GM04503 (cell line): ENCODE data around the gene PRMT1.

Experiments used
- DNase-seq: peaks from one replicate; pipeline ENCODE4 v3.0.0-alpha.2; 2012; ENCODE audit warnings: low read depth

The PRMT1 gene

DNA sequence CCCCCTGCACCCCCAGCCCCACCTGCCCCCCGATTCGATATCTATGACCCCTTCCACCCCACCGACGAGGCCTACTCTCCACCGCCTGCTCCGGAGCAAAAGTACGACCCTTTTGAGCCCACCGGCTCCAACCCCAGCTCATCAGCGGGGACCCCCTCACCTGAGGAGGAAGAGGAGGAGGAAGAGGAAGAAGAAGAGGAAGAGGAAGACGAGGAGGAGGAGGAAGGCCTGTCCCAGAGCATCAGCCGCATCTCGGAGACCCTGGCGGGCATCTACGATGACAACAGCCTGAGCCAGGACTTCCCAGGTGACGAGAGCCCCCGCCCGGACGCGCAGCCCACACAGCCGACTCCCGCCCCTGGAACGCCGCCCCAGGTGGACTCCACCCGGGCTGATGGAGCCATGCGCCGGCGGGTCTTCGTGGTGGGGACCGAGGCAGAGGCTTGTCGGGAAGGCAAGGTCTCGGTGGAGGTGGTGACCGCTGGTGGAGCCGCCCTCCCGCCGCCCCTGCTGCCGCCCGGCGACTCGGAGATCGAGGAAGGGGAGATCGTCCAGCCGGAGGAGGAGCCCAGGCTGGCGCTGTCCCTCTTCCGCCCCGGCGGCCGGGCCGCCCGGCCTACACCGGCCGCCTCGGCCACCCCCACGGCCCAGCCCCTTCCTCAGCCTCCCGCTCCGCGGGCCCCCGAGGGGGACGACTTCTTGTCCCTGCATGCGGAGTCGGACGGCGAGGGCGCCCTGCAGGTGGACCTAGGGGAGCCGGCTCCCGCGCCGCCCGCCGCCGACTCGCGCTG lies 25.8 kb upstream of the PRMT1 start:
- no peak for DNase-seq

DNA sequence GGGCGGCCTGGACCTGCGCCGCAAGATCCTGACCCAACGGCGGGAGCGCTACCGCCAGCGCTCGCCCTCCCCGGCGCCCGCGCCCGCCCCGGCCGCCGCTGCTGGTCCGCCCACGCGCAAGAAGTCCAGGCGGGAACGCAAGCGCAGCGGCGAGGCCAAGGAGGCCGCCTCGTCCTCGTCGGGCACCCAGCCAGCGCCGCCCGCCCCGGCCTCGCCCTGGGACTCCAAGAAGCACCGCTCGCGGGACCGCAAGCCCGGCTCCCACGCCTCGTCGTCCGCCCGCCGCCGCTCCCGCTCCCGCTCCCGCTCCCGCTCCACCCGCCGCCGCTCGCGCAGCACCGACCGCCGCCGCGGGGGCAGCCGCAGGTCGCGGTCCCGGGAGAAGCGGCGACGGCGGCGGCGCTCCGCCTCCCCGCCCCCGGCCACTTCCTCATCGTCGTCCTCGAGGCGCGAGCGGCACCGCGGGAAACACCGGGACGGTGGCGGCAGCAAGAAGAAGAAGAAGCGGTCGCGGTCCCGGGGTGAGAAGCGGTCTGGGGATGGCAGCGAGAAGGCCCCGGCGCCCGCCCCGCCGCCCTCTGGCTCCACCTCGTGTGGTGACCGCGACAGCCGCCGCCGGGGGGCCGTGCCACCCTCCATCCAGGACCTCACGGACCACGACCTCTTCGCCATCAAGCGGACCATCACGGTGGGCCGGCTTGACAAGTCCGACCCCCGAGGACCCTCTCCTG lies 25.1 kb upstream of the PRMT1 start:
- DNase-seq: no peak

DNA sequence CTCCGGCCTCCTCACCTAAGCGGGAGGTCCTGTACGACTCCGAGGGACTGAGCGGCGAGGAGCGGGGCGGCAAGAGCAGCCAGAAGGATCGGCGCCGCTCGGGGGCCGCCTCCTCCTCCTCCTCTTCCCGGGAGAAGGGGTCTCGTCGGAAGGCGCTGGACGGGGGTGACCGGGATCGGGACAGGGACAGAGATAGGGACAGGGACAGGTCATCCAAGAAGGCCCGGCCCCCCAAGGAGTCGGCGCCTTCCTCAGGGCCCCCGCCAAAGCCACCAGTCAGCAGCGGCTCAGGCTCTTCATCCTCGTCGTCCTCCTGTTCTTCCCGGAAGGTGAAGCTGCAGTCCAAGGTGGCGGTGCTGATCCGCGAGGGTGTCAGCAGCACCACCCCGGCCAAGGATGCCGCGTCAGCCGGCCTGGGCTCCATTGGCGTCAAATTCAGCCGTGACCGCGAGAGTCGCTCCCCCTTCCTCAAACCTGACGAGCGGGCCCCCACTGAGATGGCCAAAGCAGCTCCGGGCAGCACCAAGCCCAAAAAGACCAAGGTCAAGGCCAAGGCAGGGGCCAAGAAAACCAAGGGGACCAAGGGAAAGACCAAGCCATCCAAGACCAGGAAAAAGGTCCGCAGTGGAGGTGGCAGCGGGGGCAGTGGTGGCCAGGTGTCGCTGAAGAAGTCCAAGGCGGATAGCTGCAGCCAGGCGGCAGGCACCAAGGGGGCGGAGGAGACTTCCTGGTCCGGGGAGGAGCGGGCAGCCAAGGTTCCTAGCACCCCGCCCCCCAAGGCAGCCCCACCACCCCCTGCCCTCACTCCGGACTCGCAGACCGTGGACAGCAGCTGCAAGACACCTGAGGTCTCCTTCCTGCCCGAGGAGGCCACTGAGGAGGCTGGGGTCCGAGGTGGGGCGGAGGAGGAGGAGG lies 24.3 kb upstream of the PRMT1 start:
- DNase-seq: no peak

DNA sequence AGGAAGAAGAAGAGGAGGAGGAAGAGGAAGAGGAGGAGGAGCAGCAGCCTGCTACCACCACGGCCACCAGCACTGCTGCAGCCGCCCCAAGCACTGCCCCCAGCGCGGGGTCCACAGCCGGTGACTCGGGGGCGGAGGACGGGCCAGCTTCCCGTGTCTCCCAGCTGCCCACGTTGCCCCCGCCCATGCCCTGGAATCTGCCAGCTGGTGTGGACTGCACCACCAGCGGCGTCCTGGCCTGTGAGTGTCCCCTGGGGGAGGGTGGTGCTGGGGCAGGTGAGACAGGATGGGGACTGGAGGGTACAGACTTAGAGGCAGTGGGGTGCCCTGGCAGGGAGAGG lies 23.6 kb upstream of the PRMT1 start:
- no peak for DNase-seq

DNA sequence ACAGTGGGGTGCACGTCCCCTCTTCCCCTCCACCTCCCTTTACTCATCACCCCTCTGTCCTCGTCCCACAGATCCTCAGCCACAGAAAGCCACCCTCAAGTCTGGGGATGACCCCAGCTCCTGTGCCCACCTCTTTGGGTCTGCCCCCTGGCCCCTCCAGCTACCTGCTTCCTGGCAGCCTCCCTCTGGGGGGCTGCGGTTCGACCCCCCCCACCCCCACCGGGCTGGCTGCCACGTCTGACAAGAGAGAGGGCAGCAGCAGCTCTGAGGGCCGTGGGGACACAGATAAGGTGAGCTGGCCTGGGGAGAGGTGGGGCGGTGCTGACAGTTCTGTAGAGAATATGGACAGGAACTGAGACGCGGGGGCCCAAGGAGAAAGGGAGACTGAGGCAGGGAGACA lies 22.5 kb upstream of the PRMT1 start:
- no peak for DNase-seq

DNA sequence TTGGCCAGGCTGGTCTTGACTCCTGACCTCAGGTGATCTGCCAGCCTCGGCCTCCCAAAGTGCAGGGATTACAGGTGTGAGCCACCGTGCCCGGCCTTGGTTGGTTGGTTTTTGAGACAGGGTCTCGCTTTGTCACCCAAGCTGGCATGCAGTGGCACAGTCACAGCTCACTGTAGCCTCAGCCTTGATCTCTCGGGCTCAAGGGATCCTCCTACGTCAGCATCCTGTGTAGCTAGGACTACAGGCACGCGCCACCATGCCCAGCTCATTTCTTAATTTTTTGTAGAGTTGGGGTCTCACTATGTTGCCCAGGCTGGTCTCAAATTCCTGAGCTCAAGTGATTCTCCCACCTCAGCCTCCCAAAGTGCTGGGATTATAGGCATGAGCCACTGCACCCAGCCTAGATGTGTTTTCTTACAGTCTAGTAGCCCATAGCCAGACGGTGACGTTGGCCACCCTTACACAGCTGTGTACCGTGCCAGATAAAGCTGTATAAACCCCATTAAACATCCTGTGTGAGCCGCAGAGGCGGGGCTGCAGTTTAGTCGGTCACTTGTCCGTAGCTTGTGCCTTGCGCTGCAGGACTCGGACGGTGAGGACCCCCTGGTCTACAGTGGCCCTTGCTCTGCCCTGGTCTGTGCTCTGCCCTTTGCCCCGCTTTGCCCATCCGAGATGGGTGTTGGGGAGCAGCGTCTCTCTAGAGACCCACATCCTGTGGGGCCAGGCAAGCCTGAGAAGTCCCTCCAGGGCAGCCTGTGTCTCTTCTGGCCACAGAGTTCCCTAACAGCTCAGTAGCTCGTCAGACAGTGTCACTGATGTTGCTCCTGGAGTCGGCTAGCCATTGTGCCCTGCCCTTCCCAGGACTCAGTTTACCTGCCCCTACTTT lies 21.3 kb upstream of the PRMT1 start:
- no peak for DNase-seq

DNA sequence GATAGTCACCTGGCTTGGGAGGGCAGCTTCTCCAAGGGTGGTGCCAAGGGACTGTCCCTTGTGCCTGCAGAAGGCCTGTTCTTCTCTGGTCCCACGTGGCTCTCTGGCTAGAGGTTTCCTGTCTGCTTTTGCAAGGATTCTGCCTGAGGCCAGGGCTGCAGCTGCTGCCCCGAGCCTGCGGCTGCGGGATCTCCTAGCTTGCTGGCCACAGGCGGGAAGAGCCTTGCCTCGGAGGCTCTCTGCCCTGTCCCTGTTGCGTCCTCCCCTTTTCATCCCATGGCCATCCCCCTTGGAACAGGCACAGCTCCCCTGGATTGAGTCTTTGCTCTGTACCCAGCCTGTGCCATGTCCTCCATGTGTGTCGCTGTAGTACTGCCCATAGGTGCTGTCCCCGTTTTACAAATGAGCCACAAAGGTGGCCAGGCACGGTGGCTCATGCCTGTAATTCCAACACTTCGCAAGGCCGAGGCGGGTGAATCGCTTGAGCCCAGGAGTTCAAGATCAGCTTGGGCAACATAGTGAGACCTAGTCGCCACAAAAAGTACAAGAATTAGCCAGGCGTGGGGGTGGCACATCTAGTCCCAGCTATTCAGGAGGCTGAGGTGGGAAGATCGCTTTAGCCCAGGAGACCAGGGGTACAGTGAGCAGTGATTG lies 20.5 kb upstream of the PRMT1 start:
- DNase-seq: no peak

DNA sequence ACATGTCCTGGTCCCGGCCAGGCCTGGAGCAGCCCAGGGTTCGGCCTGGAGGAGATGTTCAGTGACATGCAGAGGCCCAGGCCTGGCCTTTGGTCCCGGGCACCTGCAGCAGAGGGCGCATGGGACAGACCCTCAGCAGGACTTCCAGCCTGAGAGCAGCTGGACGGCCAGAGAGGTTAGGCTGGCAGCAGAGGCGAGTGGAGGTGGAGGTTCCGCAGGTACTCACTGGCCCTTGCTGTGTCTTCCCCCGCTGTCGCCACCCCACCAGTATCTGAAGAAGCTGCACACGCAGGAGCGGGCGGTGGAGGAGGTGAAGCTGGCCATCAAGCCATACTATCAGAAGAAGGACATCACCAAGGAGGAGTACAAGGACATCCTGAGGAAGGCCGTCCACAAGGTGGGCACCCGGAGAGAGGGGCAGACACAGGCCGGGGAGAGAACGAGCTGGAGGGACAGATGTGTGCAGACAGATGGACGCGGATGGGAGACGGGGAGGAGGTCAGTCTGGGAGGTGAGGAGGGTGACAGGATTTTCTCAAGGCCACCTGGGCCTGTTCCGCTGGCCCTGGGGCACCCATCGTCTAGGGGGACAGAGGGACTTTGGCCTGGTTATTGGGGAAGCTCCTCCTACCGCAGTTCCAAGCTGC lies 19.5 kb upstream of the PRMT1 start:
- no peak for DNase-seq

DNA sequence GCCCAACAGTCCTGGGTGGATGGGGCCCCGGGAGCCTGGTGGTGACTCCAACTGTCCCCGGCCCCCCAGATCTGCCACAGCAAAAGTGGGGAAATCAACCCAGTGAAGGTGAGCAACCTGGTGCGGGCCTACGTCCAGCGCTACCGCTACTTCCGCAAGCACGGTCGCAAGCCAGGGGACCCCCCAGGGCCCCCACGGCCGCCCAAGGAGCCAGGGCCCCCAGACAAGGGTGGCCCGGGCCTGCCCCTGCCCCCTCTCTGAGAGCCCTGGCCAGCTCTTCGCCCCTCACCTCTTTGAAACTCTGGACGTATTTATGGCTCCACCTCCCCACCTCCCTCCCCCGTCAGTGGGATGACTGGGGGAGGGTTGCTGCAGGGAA lies 18.9 kb upstream of the PRMT1 start:
- DNase-seq: no peak

DNA sequence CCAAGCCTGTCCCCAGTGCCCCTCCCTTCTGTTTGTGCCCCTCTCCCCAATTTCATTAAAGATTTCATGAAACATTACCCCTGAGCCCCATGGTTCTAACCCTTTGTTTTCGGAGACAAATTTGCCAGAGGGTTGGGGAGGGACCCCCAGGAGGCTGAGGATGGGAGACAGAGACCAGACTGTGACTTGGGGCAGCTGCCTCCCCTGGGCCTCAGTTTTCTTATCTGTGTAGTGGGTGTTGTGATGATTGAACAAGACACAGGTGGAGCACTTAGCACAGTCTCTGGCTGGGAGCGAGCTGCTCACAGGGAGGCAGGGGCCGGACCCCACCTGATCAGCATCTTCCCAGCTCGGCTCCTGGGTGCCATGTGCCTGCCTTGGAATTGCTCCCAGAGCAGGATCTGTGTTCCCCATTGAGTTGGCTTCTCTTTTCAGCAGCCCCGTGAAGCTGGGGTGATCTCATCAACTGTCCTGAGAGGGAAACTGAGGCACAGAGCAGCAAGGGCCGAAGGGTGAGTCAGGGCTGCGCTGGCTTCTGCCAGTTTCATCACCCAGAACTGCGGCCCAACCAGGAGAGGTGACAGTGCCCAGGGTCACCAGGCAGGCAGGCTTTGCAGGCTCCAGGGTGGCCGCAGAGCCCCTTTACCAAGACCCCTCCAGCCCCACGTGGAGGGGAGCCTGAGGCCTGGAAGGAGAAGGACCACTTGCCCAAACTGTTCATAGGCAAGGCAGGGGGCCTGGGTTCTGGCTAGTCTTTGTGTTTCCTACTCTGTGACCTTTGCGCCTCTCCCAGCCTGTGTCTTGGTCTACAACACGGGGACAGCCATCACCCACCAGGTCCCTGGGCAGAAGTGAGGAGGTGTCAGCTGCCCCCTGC lies 18.3 kb upstream of the PRMT1 start:
- no peak for DNase-seq

DNA sequence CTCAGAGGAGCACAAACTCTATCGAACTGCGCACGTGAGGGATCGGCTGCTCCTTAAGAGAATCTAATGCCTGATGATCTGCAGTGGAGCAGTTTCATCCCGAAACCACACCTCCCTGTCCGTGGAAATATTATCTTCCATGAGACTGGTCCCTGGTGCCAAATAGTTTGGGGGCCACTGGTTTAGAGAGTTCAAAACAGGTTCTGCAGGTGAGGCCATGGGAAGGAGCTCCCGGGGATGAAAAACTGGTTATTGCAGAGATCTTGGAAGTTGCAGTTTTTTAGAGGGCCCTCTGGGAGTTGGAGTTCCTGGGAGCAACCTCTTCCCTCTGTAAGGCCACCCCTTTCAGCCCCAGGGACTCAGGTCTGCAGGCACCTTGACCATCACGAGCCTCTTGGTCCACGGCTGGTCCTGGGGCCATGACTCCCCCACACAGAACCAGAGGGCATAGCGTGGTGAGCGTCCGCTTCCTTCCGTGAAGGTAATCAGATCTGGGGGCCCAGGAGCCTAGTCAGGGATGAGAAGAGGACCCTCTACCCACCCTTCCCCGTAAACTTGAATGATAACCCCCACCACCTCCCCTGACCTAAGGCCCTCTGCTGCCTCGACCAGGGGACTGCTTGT lies 16.6 kb upstream of the PRMT1 start:
- no peak for DNase-seq

DNA sequence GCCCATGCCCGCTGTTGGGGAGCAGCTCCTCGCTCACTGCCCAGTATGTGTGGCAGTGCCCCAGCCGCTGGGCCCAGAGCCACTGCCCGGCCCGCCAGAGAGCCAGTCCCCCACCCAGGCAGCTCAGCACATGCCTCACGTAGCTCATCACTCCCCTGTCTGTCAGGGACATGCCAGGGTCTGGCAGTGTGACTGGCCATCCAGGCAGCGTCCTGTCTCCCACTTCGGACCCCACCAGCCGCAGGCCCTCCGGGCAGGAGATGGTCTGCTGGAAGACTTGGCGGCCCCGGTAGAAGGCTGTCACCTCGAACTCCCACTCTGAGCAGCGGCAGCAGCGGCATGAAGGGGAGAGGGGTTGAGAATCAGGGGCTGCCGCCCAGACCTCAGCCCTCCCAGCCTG lies 15.1 kb upstream of the PRMT1 start:
- no peak for DNase-seq

DNA sequence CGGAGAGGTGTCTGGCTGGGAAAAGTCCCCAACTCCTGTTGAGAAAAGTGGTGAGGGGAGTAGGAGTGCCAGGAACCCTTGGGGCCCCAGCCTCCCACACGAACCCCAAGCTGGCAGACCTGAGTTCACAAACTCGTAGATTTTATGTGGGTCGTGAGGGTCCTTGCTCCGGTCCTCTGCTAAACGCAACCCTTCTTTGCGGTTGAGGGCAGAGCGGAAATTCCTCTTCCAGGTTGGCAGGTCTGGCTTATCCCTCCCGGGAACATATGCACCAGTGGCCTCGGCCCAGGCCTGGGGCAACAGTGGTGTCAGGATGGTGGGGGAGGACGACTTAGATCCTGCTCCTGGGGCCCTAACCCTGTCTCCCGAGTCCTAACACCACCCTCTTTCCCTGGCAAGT lies 13.8 kb upstream of the PRMT1 start:
- DNase-seq: no peak

DNA sequence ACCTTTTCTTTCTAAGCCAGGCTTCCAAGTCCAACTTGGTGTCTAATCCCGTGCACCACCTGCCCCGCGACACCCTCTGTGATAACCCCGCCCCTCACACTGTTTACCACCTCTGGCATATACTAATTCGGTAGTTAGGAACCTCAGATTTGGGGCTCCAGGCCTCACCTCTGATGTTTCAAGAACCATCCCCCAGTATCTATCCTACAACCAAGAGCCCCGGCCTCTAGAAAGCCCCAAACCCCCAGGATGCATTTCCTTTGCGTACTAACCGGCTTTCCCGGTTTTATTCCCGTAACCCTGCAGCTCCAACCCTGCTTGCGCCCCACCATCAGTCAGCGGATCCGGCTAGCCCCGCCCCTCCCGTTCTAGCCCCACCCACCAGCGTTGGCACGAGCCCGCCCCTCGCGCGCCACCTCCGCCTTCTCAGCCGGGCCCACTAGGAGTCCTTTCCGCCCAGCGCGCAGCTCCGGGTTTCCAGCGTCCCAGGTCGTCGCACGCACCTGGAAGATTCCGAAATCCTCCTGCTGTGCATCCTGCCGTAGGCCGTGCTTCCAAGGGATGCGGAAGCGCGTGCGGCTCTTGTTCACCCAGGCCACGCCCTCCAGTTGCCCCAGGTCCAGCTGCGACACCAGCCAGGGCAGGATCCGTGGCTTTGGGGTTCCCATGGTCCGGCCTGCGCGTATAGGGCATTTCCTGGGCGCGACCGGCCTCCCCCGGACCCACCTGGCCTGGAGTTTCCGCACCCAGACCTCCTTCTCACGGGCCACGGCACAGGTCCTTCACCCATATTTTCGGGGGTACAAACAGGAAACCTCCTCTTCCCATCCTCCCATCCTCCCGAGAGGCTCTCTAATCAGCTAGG lies 12.7 kb upstream of the PRMT1 start:
- DNase-seq: no peak

DNA sequence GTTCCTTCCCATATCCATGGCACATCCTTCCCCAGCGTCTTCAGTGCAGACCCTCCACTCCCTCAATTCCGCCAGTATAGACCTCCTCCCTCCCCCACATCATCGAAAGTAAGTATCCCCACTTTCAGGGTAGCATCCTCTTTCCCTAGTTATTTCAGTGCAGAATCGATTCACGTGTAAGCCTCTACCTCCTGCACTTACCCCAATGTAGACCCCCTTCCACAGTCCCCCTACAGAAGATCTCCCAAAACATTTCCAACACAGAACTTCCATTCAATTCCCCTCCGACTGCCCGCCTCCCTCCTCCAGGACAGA lies 12.1 kb upstream of the PRMT1 start:
- DNase-seq: no peak

DNA sequence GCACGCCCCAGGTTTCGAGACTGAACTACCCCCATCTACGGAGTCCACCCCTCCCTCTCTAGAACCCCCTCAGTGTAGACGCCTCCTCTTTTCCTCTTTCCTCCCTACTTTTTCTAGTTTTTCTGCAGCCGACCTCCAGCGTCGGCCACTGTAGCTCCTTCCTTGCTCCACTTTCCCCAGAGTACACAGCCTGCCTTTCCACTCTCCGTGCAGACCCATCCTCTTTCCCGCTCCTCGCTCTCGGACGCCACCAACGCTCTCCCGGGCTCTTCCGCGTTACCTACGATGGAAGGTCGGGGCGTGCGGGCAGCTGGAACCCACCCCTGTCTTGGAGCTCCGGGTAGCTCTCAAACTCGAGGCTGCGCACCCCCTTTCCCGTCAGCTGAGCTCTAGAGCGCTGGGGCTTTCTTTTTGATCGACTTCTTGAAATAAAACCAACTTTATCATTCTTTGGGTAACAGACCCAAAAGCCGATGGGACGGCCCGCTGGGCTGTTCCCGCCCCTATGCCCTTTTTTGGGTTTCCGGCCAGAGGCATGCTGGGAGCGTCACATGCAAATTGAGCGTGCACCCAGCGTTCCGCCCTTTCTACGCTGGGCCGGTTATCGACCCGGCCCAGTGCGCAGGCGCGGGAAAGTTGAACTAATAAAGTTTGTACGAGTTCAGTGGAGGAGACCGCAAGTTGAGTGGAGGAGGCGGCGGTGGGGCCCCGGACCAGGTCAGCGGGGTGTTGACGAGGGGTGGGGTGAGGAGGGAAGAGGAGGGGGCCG lies 11.5 kb upstream of the PRMT1 start, which contains the start of the genes BCL2L12 and IRF3:
TSS of gene BCL2L12 (plus strand) at position 583 of the 769 bp plus-strand sequence. CDS start 760 bp downstream, outside the sequence.
TSS of gene IRF3 (minus strand) at position 507 of the 769 bp plus-strand sequence. CDS start 1,019 bp downstream, outside the sequence.
- peak; percentile 76 for DNase-seq

DNA sequence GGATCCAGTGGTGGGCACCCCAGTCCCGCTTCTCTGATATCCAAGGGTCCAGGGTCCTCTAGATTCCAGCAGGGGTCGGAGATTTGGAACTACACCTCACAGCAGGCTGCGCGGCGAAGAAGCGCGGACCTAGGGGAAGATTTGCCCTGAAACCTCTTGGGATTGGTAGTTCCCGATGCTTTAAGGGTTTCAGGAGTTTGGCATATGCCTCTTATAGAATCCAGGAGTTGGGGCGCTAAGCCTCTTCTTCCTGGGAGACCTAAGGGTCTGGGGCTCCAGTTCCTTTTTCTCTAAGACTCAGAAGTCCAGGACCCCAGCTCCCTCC lies 11.0 kb upstream of the PRMT1 start:
- no peak for DNase-seq

DNA sequence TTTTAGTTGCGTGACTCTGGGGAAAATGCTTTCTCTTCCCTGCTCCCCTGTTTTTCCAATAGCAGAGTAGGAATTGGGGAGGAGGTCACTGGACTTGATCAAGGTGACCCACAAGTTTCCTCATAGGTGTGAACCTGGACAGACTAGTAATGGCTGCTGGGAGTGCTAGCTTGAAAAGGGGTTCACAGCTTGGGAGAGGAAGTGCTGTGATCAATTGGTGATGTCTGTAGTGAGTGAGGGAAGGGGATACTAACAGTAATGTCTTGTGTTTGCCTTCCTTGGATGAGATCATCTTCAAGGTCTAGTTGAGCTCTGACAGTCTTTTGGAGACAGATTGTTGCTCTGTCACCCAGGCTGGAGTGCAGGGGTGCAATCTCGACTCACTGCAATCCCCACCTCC lies 9.6 kb upstream of the PRMT1 start:
- no peak for DNase-seq
